GM23338 (cell line): ENCODE data around the gene CDC42BPG. TPM values are rescaled to one million over a fixed set of nuclear protein-coding genes. Genes with fewer than 3 reads are reported as not detected.

Experiments used
- ATAC-seq: fragments of 200-7000 bp; cut with Tn5 transposase; 3 replicates; pipeline ENCODE4 v1.9.1; 2020
- DNase-seq: peaks from one replicate; pipeline ENCODE4 v3.0.0-alpha.2; 2015; ENCODE audit warnings: low spot score
- H2AFZ ChIP-seq: fragments of 200-600 bp; sonication (generic); 2 replicates; pipeline ENCODE4 v1.8.0; 2016; ENCODE audit warnings: antibody characterized with exemption, mild to moderate bottlenecking, moderate library complexity
- H3F3A ChIP-seq: fragments of 200-600 bp; sonication (generic); replicated peaks from 2 replicates; pipeline ENCODE4 v1.8.0; 2017; ENCODE audit warnings: antibody characterized with exemption, mixed run types, low read depth
- H3K27ac ChIP-seq: fragments of 200-600 bp; sonication (generic); 2 replicates; pipeline ENCODE4 v1.6.1; 2016; ENCODE audit warnings: low read depth
- H3K27me3 ChIP-seq: fragments of 200-600 bp; sonication (generic); 2 replicates; pipeline ENCODE4 v1.8.0; 2016; ENCODE audit warnings: mild to moderate bottlenecking, mixed run types, moderate library complexity; ENCODE audit not compliant: insufficient read depth
- H3K36me3 ChIP-seq: fragments of 200-600 bp; sonication (generic); 2 replicates; pipeline ENCODE4 v1.8.0; 2016; ENCODE audit warnings: mild to moderate bottlenecking; ENCODE audit not compliant: insufficient read depth
- H3K4me1 ChIP-seq: fragments of 200-600 bp; sonication (generic); 2 replicates; pipeline ENCODE4 v1.8.0; 2016; ENCODE audit warnings: mild to moderate bottlenecking, moderate library complexity; ENCODE audit not compliant: insufficient read depth
- H3K4me2 ChIP-seq: fragments of 200-600 bp; sonication (generic); 2 replicates; pipeline ENCODE4 v1.7.1; 2017; ENCODE audit warnings: mixed run types
- H3K4me3 ChIP-seq: fragments of 200-600 bp; sonication (generic); 2 replicates; pipeline ENCODE4 v1.6.1; 2016; ENCODE audit warnings: mixed run types
- H3K79me2 ChIP-seq: fragments of 200-600 bp; sonication (generic); replicated peaks from 2 replicates; pipeline ENCODE4 v1.8.0; 2017; ENCODE audit warnings: mild to moderate bottlenecking; ENCODE audit not compliant: insufficient read depth
- H3K9me2 ChIP-seq: fragments of 200-600 bp; sonication (generic); 2 replicates; pipeline ENCODE4 v1.8.0; 2017; ENCODE audit not compliant: insufficient read depth
- H4K20me1 ChIP-seq: fragments of 200-600 bp; sonication (generic); replicated peaks from 2 replicates; pipeline ENCODE4 v1.8.0; 2017; ENCODE audit warnings: mild to moderate bottlenecking; ENCODE audit not compliant: insufficient read depth
- H3K27ac Mint-ChIP-seq: 2 replicates; pipeline ENCODE4 v1.8.0; 2020; ENCODE audit warnings: inconsistent platforms, mild to moderate bottlenecking, moderate library complexity, mixed read lengths
- H3K27me3 Mint-ChIP-seq: 3 replicates; pipeline ENCODE4 v1.8.0; 2022; ENCODE audit warnings: low read depth, mild to moderate bottlenecking, moderate library complexity, mixed read lengths, inconsistent platforms; ENCODE audit not compliant: insufficient read depth, poor library complexity
- H3K36me3 Mint-ChIP-seq: 3 replicates; pipeline ENCODE4 v1.8.0; 2021; ENCODE audit warnings: low read depth, mild to moderate bottlenecking, inconsistent platforms, moderate library complexity, mixed read lengths
- H3K4me1 Mint-ChIP-seq: 3 replicates; pipeline ENCODE4 v1.8.0; 2020; ENCODE audit warnings: mild to moderate bottlenecking, inconsistent platforms, mixed read lengths
- H3K4me3 Mint-ChIP-seq: 3 replicates; pipeline ENCODE4 v1.8.0; 2021; ENCODE audit warnings: moderate library complexity, mild to moderate bottlenecking, inconsistent platforms, mixed read lengths
- H3K9me3 Mint-ChIP-seq: 3 replicates; pipeline ENCODE4 v1.8.0; 2020; ENCODE audit warnings: moderate library complexity, mild to moderate bottlenecking, inconsistent platforms, mixed read lengths
- CREB1 ChIP-seq: fragments of 250-450 bp; sonication (Bioruptor Pico); IDR thresholded peaks from 2 replicates; pipeline ENCODE4 v1.5.0; 2020; ENCODE audit warnings: low read depth, mild to moderate bottlenecking, moderate library complexity
- ETS1 ChIP-seq: IDR thresholded peaks from 2 replicates; pipeline ENCODE4 v1.6.1; 2016; ENCODE audit warnings: antibody characterized with exemption
- EZH2 ChIP-seq: fragments of 200-600 bp; sonication (generic); IDR thresholded peaks from one replicate; pipeline ENCODE4 v1.8.0; 2017; ENCODE audit warnings: antibody characterized with exemption, mild to moderate bottlenecking, low read depth; ENCODE audit not compliant: unreplicated experiment
- EZH2phosphoT487 ChIP-seq: fragments of 200-600 bp; sonication (generic); IDR thresholded peaks from one replicate; pipeline ENCODE4 v1.8.1; 2018; ENCODE audit warnings: antibody characterized with exemption; ENCODE audit not compliant: unreplicated experiment
- JUNB ChIP-seq: IDR thresholded peaks from one replicate; pipeline ENCODE4 v1.6.1; 2016; ENCODE audit warnings: antibody characterized with exemption; ENCODE audit not compliant: unreplicated experiment
- NANOG ChIP-seq: IDR thresholded peaks from 2 replicates; pipeline ENCODE4 v1.6.1; 2016; ENCODE audit warnings: antibody characterized with exemption, borderline replicate concordance
- POLR2AphosphoS5 ChIP-seq: IDR thresholded peaks from 2 replicates; pipeline ENCODE4 v1.6.1; 2016; ENCODE audit warnings: antibody characterized with exemption, low read depth
- REST ChIP-seq: IDR thresholded peaks from one replicate; pipeline ENCODE4 v1.6.1; 2018; ENCODE audit warnings: antibody characterized with exemption; ENCODE audit not compliant: unreplicated experiment
- STAT1 ChIP-seq: IDR thresholded peaks from one replicate; pipeline ENCODE4 v1.6.1; 2016; ENCODE audit warnings: antibody characterized with exemption; ENCODE audit not compliant: unreplicated experiment
- ZNF114 ChIP-seq: fragments of 250-450 bp; sonication (Bioruptor Pico); IDR thresholded peaks from 2 replicates; pipeline ENCODE4 v1.5.0; 2020; ENCODE audit warnings: mild to moderate bottlenecking, moderate library complexity
- ZNF331 ChIP-seq: fragments of 250-450 bp; sonication (Bioruptor Pico); IDR thresholded peaks from 2 replicates; pipeline ENCODE4 v1.5.0; 2020; ENCODE audit warnings: low read depth, mild to moderate bottlenecking, moderate library complexity
- ZNF462 ChIP-seq: fragments of 250-450 bp; sonication (Bioruptor Pico); IDR thresholded peaks from 2 replicates; pipeline ENCODE4 v1.5.0; 2020; ENCODE audit warnings: mild to moderate bottlenecking, moderate library complexity
- polyA plus RNA-seq: library from polyadenylated mRNA; unstranded; fragments of >200 nt; fragmentation: Nextera tagmentation; extraction: Ambion mirVana; gene quantifications from 2 replicates; pipeline ENCODE4 v1.2.1, GENCODE V29; 2016
- total RNA-seq: library from RNA; depleted of rRNA; stranded (reverse); fragments of >200 nt; shearing (Covaris generic); gene quantifications from 2 replicates; pipeline ENCODE4 v1.2.3, GENCODE V29; 2014
- TF ChIP-seq, protein P1 (sequence below), 2 experiments: fragments of 200-600 bp in 1 of 2; sonication (generic) in 1 of 2; conservative IDR thresholded peaks; 2 replicates each; pipeline versions ENCODE4 v1.5.1 to v1.6.1; 2016 to 2017; ENCODE audit warnings: antibody characterized with exemption in 2 of 2, low read depth in 2 of 2, mild to moderate bottlenecking in 2 of 2, moderate library complexity in 1 of 2

CDC42BPG gene
- total and polyA plus RNA-seq, 2 experiments from 2014 or later, result 2.3 to 11.6 TPM

DNA sequence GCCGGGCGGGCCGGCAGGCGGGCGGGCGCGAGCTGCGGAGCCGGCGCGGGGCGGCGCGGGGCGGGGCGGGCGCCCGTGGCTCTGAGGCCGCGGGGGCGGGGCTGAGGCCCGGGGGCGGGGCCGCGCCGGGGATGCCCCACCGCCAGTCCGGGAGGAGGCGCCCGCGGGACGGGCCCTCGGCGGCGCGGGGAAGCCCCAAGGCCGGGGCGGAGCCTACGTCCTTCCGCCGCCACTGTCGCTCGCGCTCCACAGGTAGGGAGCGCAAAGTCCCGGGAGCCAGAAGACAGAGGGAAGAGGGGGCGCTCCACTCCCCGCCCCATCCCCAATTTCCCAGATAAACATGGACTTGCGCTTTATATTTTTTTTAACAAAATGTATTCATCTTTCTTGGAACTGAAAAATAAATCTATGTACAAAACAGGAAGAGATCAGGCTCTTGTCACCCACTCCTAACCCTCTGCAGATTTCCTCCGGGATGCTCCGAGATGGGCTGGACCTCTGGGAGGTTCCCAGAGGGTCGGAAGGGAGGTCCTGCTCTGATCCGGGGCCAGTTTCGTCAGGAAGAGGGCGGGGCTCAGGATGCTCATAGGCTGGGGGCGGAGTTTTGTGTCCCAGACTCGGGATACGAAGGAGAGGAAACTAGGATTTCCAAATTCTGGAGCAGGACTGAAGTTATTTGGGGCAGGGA lies 41.2 kb downstream of the CDC42BPG start, which contains the start of gene MAP4K2:
Gene MAP4K2, minus strand, starts transcription at position 57 of the 688 bp plus-strand sequence. CDS start 65 bp downstream, outside the sequence.
- H3K79me2 ChIP-seq, result no peaks in the 10 kb centered on the region
- H3K9me3 Mint-ChIP-seq, result no peaks in the 10 kb centered on the region

More for the DNA sequence above, 41.2 kb downstream of the CDC42BPG start, which contains the start of gene MAP4K2:
- peak within 1 kb of the TSS; percentile 78 for H3K4me3 Mint-ChIP-seq
- H3K36me3 Mint-ChIP-seq, result peaks cover 21% of the 10 kb centered on the region
- peaks cover 8% of the 10 kb centered on the region; the same call in 1 of the 2 replicates for H3F3A ChIP-seq
- H3K36me3 ChIP-seq, result no peaks in the 10 kb centered on the region
- DNase-seq, result peak; percentile 98
- H3K27ac Mint-ChIP-seq, result peak within 1 kb of the TSS; percentile 93
- no peaks in the 10 kb centered on the region for H3K27me3 ChIP-seq
- peaks cover 10% of the 10 kb centered on the region for H3K27me3 Mint-ChIP-seq
- TF ChIP-seq CREB1 (CRISPR knock-in tag) (no peak; the same call in 1 of the 2 replicates), EZH2phosphoT487 (no peak), NANOG (no peak), STAT1 (no peak), ZNF462 (no peak), POLR2AphosphoS5 (peak; percentile 69), JUNB (no peak), ZNF114 (CRISPR knock-in tag) (no peak), ETS1 (no peak), EZH2 (no peak), ZNF331 (CRISPR knock-in tag) (no peak), REST (no peak)
- TF ChIP-seq, protein P1, sequence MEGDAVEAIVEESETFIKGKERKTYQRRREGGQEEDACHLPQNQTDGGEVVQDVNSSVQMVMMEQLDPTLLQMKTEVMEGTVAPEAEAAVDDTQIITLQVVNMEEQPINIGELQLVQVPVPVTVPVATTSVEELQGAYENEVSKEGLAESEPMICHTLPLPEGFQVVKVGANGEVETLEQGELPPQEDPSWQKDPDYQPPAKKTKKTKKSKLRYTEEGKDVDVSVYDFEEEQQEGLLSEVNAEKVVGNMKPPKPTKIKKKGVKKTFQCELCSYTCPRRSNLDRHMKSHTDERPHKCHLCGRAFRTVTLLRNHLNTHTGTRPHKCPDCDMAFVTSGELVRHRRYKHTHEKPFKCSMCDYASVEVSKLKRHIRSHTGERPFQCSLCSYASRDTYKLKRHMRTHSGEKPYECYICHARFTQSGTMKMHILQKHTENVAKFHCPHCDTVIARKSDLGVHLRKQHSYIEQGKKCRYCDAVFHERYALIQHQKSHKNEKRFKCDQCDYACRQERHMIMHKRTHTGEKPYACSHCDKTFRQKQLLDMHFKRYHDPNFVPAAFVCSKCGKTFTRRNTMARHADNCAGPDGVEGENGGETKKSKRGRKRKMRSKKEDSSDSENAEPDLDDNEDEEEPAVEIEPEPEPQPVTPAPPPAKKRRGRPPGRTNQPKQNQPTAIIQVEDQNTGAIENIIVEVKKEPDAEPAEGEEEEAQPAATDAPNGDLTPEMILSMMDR (conservative IDR thresholded peaks at IDR 0.05; ENCODE audit: low read depth in 2 of 2), result peak; percentile 21 to 42; a peak in 2 of 4 replicates
- peak within 1 kb of the TSS; percentile 72 for H3K4me3 ChIP-seq
- peak; percentile 86 for ATAC-seq
- peaks cover 14% of the 10 kb centered on the region for H3K4me1 Mint-ChIP-seq
- peak within 1 kb of the TSS; percentile 84 for H3K4me2 ChIP-seq
- H3K9me2 ChIP-seq, result no peaks in the 10 kb centered on the region
- H2AFZ ChIP-seq, result peak within 1 kb of the TSS; percentile 76
- H4K20me1 ChIP-seq, result 0 out of 2 replicates have a peak, but pooled peaks cover 6% of the 10 kb centered on the region
- H3K4me1 ChIP-seq, result peaks cover 4% of the 10 kb centered on the region; the same call in 1 of the 2 replicates
- H3K27ac ChIP-seq, result peak within 1 kb of the TSS; percentile 93
